ENCODE data around the gene DLG2.

Gene DLG2

GRCh38 chr11:83948200-83948599 is 1678.9 kb downstream of the DLG2 start:
- TF ChIP-seq EZH2phosphoT487 (IDR thresholded peaks at IDR 0.05; ENCODE audit: borderline replicate concordance, low read length), result no peak
- no peak for TF ChIP-seq CTCF (IDR thresholded peaks at IDR 0.05; ENCODE audit: low read depth, low read length, poor library complexity, severe bottlenecking)
- H4K20me1 ChIP-seq (ENCODE audit: control insufficient read depth, insufficient read depth, low read depth, low read length), result no peaks in the 10 kb centered on the region
- no peak overlapping the region for H3K4me2 ChIP-seq (ENCODE audit: low read length)
- no peaks in the 10 kb centered on the region for H3K9me2 ChIP-seq (replicated peaks; ENCODE audit: control insufficient read depth, low read length)
- no peak overlapping the region for H3K27ac ChIP-seq (ENCODE audit: low read depth, low read length)
- no peaks in the 10 kb centered on the region for H3K4me1 ChIP-seq (ENCODE audit: control insufficient read depth, low read length)
- no peak overlapping the region for H3K4me3 ChIP-seq (ENCODE audit: low read length)
- H3K79me2 ChIP-seq (ENCODE audit: control insufficient read depth, low read length), result no peaks in the 10 kb centered on the region
- no peaks in the 10 kb centered on the region for H3K36me3 ChIP-seq (ENCODE audit: control insufficient read depth, low read length)
- no peaks in the 10 kb centered on the region for H3F3A ChIP-seq (ENCODE audit: control insufficient read depth, insufficient read depth)
- no peaks in the 10 kb centered on the region for H3K9me3 ChIP-seq (ENCODE audit: control insufficient read depth, insufficient read depth, low read length)
- no peaks in the 10 kb centered on the region for H3K27me3 ChIP-seq (ENCODE audit: control insufficient read depth, low read length)

GRCh38 chr11:83945976-83946375 is 1681.2 kb downstream of the DLG2 start:
- TF ChIP-seq EZH2phosphoT487 (IDR thresholded peaks at IDR 0.05; ENCODE audit: borderline replicate concordance, low read length), result no peak
- TF ChIP-seq CTCF (IDR thresholded peaks at IDR 0.05; ENCODE audit: low read depth, low read length, poor library complexity, severe bottlenecking), result no peak

GRCh38 chr11:83941050-83941449 is 1686.1 kb downstream of the DLG2 start:
- Histone ChIP-seq H3F3A (ENCODE audit: control insufficient read depth, insufficient read depth) (no peaks in the 10 kb centered on the region), H3K36me3 (ENCODE audit: control insufficient read depth, low read length) (no peaks in the 10 kb centered on the region), H3K27ac (ENCODE audit: low read depth, low read length) (no peak overlapping the region), H3K4me3 (ENCODE audit: low read length) (no peak overlapping the region), H3K79me2 (ENCODE audit: control insufficient read depth, low read length) (no peaks in the 10 kb centered on the region), H3K9me3 (ENCODE audit: control insufficient read depth, insufficient read depth, low read length) (no peaks in the 10 kb centered on the region), H3K9me2 (replicated peaks; ENCODE audit: control insufficient read depth, low read length) (no peaks in the 10 kb centered on the region), H3K4me2 (ENCODE audit: low read length) (no peak overlapping the region), H3K4me1 (ENCODE audit: control insufficient read depth, low read length) (peaks cover 3% of the 10 kb centered on the region; the same call in 1 of the 2 replicates), H3K27me3 (ENCODE audit: control insufficient read depth, low read length) (no peaks in the 10 kb centered on the region), H4K20me1 (ENCODE audit: control insufficient read depth, insufficient read depth, low read depth, low read length) (no peaks in the 10 kb centered on the region)
- TF ChIP-seq CTCF (IDR thresholded peaks at IDR 0.05; ENCODE audit: low read depth, low read length, poor library complexity, severe bottlenecking) (no peak), EZH2phosphoT487 (IDR thresholded peaks at IDR 0.05; ENCODE audit: borderline replicate concordance, low read length) (no peak)

More at GRCh38 chr11:83945976-83946375, 1681.2 kb downstream of the DLG2 start:
- Histone ChIP-seq H3K9me2 (replicated peaks; ENCODE audit: control insufficient read depth, low read length) (no peaks in the 10 kb centered on the region), H3F3A (ENCODE audit: control insufficient read depth, insufficient read depth) (no peaks in the 10 kb centered on the region), H3K27me3 (ENCODE audit: control insufficient read depth, low read length) (no peaks in the 10 kb centered on the region), H3K4me1 (ENCODE audit: control insufficient read depth, low read length) (no peaks in the 10 kb centered on the region), H3K4me3 (ENCODE audit: low read length) (no peak overlapping the region), H3K79me2 (ENCODE audit: control insufficient read depth, low read length) (no peaks in the 10 kb centered on the region), H3K36me3 (ENCODE audit: control insufficient read depth, low read length) (no peaks in the 10 kb centered on the region), H3K4me2 (ENCODE audit: low read length) (no peak overlapping the region), H4K20me1 (ENCODE audit: control insufficient read depth, insufficient read depth, low read depth, low read length) (no peaks in the 10 kb centered on the region), H3K9me3 (ENCODE audit: control insufficient read depth, insufficient read depth, low read length) (no peaks in the 10 kb centered on the region), H3K27ac (ENCODE audit: low read depth, low read length) (no peak overlapping the region)

Measured in DOHH2 (cell line).